ENCODE results near the gene TMEM74B.
"Not testable (repeated sequence)": the region's sequence is repeated elsewhere in the genome, so short reads cannot be mapped to it uniquely, and the experiment has no call there.

TMEM74B gene

DNA sequence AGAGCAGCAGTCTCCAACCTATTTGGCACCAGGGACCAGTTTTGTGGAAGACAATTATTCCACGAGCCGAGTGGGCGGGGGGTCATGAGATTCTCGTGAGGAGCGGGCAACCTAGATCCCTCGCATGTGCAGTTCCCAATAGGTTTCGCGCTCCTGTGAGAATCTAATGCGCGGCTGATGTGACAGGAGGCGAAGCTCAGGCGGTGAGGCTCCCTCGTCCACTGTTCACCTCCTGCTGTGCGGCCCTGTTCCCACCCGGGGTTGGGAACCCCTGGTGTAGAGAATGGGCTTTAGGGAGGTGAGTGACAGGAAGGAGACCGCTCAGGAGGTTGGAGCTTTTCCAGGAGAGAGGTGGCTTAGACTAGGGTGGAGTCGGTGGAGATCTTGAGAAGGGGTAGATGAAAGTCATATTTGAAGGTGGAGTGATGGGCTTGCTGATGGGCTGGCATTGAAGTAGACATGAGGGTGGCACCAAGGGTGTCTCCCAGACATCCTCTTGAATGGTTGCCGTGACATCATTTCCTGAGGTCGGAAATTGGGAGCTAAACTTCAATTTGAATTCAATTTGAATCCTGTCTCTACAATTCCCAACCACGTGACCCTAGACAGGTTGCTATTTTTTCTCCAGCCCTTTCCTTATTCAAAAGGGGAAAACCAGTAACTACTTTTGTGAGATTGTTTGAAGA is 39.6 kb upstream of the TMEM74B start:
- TF ChIP-seq, protein P1, sequence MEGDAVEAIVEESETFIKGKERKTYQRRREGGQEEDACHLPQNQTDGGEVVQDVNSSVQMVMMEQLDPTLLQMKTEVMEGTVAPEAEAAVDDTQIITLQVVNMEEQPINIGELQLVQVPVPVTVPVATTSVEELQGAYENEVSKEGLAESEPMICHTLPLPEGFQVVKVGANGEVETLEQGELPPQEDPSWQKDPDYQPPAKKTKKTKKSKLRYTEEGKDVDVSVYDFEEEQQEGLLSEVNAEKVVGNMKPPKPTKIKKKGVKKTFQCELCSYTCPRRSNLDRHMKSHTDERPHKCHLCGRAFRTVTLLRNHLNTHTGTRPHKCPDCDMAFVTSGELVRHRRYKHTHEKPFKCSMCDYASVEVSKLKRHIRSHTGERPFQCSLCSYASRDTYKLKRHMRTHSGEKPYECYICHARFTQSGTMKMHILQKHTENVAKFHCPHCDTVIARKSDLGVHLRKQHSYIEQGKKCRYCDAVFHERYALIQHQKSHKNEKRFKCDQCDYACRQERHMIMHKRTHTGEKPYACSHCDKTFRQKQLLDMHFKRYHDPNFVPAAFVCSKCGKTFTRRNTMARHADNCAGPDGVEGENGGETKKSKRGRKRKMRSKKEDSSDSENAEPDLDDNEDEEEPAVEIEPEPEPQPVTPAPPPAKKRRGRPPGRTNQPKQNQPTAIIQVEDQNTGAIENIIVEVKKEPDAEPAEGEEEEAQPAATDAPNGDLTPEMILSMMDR (IDR thresholded peaks at IDR 0.05; ENCODE audit: control extremely low read depth, extremely low read depth, low read depth, missing control alignments) = no peak
- DNase-seq (ENCODE audit: extremely low spot score) = no peak
- ChIA-PET CTCF (interaction anchor here (1.1 to 2.4 kb wide), 2 partner anchors 11 to 18 kb away, joined by 3 to 9 read pairs; no protein-coding TSS in a partner anchor), POLR2A (no interaction called here)

DNA sequence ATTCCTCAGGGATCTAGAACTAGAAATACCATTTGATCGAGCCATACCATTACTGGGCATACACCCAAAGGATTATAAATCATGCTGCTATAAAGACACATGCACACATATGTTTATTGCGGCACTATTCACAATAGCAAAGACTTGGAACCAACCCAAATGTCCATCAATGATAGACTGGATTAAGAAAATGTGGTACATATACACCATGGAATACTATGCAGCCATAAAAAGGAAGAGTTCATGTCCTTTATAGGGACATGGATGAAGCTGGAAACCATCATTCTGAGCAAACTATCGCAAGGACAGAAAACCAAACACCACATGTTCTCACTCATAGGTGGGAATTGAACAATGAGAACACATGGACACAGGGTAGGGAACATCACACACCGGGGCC is 38.0 kb upstream of the TMEM74B start:
- CTCF ChIA-PET; POLR2A ChIA-PET; DNase-seq (ENCODE audit: extremely low spot score): not testable (repeated sequence)

DNA sequence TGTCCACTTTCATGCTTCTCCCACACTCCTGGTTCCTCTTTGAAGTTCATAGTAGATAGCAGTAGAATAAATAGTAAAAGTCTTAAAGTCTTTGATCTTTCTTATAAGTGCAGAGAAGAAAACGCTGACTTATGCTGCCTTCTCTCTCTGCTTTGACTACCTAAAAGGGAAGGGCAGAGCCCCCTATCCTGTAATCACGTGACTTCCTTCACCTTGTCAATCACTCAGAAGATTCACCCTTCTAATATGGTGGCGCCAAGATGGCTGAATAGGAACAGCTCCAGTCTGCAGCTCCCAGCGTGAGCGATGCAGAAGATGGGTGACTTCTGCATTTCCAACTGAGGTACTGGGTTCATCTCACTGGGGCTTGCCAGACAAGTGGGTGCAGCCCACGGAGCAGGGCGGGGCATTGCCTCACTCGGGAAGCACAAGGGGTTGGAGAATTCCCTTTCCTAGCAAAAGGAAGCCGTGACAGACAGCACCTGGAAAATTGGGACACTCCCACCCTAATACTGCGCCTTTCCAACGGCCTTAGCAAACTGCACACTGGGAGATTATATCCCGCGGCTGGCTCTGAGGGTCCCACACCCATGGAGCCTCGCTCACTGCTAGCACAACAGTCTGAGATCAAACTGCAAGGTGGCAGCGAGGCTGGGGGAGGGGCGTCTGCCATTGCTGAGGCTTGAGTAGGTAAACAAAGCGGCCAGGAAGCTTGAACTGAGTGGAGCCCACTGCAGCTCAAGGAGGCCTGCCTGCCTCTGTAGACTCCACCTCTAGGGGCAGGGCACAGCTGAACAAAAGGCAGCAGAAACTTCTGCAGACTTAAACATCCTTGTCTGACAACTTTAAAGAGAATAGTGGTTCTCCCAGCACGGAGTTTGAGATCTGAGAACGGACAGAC is 32.0 kb upstream of the TMEM74B start:
- DNase-seq (ENCODE audit: extremely low spot score); POLR2A ChIA-PET: not testable (repeated sequence)
- CTCF ChIA-PET = interaction anchor here (1.2 kb wide), 1 partner anchor 220 kb away, joined by 3 read pairs; no protein-coding TSS in a partner anchor

DNA sequence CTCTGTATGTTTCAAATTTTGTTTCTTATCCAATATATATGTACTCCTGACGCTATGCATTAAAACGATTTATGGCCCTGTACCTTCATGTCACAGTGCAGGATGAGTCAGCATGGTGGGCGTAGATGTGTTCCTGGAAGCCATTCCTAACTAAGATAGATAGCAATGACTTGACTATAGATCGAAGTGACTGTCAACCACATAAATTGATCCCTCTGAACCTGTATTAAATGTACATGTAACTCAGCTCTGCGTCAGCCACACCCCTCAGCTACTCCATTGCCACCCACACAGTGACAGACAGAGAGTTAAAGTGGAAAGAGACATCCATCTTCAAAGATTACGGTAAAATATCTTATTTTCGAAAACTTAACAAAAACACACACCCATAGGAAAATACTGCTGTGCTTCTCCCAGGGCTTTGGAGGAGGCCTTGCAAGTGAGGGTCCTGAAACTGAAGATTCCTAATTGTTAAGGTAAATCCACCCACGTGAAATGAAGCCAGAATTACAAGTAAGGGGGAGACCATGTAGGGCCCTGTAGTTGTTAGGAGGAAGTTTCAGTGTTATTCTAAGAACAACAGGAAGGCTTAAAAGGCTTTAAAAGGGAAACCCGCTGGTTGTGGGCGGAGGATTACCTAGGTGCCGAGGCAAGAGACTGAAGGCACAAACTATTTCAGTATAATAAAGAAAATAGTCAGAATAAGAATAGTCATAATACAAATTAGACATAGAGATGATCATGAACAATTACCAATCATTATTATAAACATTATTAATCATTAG is 30.8 kb upstream of the TMEM74B start:
- ChIA-PET POLR2A (no interaction called here), CTCF (no interaction called here)
- no peak for DNase-seq (ENCODE audit: extremely low spot score)
- TF ChIP-seq, protein P1 (IDR thresholded peaks at IDR 0.05; ENCODE audit: control extremely low read depth, extremely low read depth, low read depth, missing control alignments) = no peak

DNA sequence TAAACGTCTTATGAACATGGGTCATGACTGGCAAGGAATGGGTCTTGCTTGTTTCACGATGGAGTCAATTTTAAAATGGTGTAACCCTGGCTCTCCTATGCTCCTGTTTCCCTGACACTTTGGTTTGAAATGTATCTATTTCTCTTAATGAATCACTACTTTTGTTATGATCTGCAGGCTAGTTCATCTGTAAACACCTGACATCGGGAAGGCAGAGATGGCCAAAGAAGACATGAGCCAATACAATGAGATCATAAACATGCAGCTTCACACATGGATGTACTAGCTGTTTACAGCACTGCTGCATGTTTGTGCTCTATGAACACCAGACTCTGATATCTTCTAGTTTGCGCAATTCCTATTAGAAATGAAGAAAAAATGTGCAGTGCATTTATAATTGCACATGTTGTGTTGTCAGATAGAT is 30.1 kb upstream of the TMEM74B start:
- DNase-seq (ENCODE audit: extremely low spot score) = no peak
- ChIA-PET CTCF (no interaction called here), POLR2A (no interaction called here)
- TF ChIP-seq, protein P1 (IDR thresholded peaks at IDR 0.05; ENCODE audit: control extremely low read depth, extremely low read depth, low read depth, missing control alignments) = no peak

DNA sequence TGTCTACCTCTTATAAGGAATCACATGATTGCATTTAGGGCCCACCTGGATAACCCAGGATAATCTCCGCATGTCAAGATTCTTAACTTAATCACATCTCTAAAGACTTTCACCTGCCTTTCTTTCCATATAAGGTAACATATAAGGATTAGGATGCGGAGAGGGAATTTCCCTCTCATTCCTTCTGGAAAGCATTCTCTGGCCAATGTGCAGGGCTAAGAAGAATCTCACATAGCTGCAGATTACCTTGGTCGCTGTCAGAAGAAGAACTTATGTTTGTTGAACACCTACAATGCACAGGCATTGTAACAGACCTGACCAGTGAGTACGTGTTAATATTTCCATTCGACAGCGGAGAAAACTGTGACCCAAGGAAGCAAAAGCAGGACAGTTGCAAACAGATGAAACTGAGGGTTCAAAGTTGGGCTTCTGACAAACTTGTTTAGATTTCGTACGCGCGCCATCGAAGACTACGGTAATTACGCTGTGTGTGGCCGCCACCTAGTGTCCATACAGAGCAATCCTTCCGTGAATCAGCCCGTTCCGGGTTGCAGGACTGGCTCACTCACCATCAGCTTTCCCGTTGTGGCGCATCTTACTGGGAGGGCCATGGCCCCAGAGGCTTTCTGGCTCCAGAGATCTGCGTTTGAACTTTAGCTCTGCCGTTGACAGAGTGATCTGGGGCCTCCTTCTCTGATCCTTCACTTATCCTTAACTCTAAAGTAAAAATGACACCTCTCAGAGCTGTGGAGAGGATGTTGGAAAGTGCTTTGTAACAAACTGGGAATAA is 28.0 kb upstream of the TMEM74B start:
- CTCF ChIA-PET = interaction anchor here (0.7 to 3.2 kb wide), 20 partner anchors 8 to 397 kb away, joined by 3 to 20 read pairs (median 4); partner anchors contain the start of genes C20orf202, FAM110A and RAD21L1

More for the DNA sequence above, 28.0 kb upstream of the TMEM74B start:
- peak; percentile 66 for DNase-seq (ENCODE audit: extremely low spot score)
- POLR2A ChIA-PET = no interaction called here
- TF ChIP-seq, protein P1 (IDR thresholded peaks at IDR 0.05; ENCODE audit: control extremely low read depth, extremely low read depth, low read depth, missing control alignments) = peak; percentile 91
